22Rv1 (cell line): ENCODE measurements around the gene PSMB11.

Source experiments
- H3K27ac ChIP-seq: fragments of 450-650 bp; 2 replicates; pipeline ENCODE4 v1.5.1; 2017
- ZFX ChIP-seq: fragments of 450-650 bp; IDR thresholded peaks from 2 replicates; pipeline ENCODE4 v1.6.1; 2017; ENCODE audit warnings: antibody characterized with exemption, borderline replicate concordance
- TF ChIP-seq, protein P1 (sequence below): fragments of 450-650 bp; IDR thresholded peaks from 2 replicates; pipeline ENCODE4 v1.5.1; 2017; ENCODE audit warnings: mild to moderate bottlenecking

Gene PSMB11

DNA sequence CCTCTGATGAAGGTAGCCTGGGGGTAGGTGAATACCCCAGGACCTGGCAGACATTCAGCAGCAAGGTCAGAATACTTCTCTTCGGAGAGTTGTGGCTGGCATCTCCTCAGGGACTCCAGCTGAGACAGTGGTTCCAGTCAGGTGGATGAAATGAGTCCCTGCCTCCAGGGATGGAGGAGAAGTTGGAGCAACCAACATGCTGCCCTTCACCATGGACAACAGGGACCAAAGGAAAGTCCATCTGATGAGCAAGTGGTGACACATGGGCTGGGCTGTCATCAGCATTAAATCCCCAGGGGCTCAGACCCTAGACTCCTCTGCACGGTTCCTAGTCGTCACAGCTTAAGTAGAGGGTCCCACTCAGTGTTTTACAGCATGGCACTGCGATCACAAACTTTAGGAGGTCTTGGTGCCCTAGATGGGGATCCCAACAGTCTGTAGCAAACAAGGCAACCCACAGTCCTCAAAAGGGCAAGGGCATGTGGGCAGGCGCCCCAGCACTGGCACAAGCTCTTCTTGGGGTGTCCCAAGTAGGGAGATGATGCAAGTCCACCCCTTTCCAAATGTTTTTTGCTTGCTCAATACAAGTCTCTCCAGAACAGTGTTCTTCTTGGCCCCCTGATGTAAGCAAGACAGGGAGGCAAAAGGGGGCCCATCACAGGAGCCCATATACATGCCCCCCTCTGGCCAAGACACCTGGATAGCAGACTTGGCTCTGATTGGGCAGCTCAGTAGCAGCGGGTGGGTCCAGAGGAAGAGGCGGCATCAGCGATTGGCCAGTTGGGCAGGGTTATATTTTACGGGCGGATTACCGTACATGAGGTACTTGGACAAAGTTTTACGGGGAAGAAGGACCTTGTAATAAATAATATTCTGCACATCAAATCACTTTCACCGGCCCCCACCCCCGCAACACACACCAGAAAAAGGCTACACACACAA lies 26.1 kb downstream of the PSMB11 start:
- no peak for TF ChIP-seq ZFX
- TF ChIP-seq, protein P1, sequence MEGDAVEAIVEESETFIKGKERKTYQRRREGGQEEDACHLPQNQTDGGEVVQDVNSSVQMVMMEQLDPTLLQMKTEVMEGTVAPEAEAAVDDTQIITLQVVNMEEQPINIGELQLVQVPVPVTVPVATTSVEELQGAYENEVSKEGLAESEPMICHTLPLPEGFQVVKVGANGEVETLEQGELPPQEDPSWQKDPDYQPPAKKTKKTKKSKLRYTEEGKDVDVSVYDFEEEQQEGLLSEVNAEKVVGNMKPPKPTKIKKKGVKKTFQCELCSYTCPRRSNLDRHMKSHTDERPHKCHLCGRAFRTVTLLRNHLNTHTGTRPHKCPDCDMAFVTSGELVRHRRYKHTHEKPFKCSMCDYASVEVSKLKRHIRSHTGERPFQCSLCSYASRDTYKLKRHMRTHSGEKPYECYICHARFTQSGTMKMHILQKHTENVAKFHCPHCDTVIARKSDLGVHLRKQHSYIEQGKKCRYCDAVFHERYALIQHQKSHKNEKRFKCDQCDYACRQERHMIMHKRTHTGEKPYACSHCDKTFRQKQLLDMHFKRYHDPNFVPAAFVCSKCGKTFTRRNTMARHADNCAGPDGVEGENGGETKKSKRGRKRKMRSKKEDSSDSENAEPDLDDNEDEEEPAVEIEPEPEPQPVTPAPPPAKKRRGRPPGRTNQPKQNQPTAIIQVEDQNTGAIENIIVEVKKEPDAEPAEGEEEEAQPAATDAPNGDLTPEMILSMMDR, result no peak
- H3K27ac ChIP-seq, result peak overlapping the region; percentile 93

DNA sequence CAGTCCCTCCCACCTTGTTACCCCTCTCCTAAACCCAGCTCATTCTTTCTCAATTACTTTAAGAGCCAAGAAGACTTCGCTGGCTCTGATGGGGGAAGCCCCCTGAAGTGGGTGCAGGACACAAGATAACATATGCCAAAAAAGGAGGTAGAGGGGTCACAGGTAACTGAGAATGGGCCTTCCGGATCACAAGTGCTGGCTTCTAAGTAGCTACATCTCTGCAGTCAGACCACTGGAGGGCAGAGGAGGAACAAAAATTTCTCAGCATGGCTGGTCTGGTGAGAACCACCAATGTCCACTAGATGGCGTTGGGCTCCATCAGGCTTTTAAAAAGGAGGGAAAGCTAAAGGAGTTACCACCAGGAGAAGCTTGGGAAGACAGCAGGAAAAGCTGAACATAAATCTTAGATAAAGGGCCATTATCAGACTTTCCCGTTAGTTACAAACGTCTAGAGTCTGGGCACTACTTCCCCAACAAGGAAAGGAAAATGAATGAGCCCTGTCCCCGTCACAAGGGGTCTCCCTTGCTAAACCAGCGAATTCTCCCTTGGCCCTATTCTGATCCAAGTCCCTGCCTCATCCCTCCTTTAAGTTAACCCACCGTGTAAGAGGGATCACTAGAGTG lies 26.9 kb downstream of the PSMB11 start:
- peak overlapping the region; percentile 93 for H3K27ac ChIP-seq
- TF ChIP-seq ZFX, result no peak
- TF ChIP-seq, protein P1, result peak; percentile 99

GRCh38 chr14:23069413-23069806 lies 27.4 kb downstream of the PSMB11 start:
- TF ChIP-seq, protein P1, result no peak
- TF ChIP-seq ZFX, result no peak
- H3K27ac ChIP-seq, result peak overlapping the region; percentile 93

DNA sequence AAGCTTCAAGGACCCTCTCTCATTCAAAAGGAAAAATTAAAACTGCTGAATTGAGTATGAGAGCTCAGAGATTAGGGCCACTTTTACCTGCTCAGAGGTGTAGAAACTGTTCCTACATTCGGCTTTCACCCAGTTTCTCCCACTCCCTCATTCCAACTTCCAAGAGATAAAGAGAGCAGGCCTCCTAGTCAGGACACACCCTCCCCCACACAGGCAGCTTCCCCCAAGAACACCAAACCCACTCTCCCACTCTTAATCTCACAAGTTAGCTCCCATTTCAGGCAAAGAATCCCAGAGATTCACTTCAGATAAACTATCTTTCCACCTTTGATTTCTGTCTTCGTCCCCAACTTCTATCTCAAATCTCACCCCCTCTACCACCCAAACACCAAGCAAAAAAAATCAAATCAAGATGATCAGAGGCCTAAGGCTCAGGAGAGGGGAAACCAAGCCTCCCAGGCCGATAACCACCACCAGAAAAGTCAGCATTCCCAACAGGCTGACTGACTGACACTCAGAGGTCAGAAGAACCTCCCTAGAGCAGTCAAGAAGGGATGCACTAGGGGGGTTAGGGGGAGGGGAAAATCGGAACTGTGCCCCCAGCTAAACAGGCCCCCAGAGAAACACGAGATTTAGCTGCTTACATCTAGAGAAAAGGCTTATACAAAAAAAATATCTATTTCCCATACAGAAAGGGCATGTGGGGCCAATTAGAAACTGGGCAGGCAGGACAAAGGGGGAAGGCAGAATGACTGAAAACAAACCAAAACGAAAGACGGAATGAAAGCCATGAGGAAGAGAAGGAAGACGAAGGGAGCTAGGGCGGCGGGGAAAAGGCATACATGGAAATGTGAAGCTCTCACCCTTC lies 28.5 kb downstream of the PSMB11 start:
- H3K27ac ChIP-seq, result peak overlapping the region; percentile 93
- TF ChIP-seq, protein P1, result no peak
- no peak for TF ChIP-seq ZFX

DNA sequence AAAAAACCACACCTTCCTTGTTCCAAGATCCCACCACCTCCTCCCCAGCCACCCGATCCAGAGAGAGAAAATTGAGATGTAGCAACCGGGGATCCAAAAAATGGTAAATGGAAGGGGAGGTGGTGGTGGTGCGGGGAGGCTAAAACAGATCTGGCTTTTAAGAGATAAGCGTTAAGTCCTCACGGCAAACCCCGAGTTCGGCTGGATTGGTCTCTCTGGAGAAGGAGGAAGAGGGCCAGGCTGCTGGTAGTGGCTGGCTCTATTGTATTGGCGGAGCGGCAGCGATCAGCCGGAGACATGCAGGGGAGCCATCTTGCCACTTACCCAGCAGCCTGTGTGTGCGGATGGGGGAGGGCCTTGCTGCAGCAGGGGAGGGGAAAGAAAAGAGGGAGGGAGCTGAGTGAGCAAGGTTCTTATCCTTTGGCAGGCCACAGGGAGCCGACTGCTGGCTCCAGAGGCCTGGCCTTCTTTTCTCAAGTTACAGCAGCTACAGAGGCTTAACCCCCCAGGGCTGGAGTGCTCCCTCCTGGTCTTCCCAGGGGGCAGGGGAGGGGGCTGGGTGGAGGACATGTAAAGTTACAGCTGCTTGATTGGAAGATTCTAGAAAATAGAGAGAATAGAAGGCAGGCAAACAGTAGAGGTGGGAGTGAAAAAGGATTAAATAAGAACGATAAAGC lies 29.4 kb downstream of the PSMB11 start:
- TF ChIP-seq, protein P1, result no peak
- no peak for TF ChIP-seq ZFX

DNA sequence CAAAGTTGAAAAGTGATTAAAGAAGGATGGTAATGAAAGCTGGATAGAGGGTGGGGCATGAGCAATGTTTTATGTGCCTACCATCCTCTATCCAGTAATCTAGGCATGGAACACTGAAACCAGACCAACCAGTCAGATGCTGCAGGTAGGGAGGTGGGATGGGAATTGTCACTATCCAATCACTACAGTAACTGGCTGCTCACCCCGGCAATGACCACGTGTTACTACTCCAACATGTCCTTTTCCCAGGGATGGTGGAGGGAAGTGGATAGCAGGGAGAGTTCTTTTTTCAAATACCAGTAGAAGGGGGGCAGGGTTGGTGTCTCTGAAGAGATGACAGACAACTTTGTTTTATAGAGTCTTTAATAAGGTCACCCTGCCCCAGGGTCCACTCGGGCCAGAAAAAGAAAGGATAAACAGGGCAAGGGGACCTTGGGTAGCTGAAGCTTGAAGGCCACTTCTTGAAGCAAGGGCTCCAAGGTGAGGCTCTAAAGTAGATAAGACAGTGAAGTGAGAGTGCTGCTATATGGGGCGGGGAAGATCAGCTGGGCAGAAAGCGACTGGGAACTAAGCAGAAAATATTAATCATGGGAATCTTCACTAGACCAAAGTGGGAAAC lies 30.0 kb downstream of the PSMB11 start:
- TF ChIP-seq, protein P1, result no peak
- no peak for TF ChIP-seq ZFX

More for the DNA sequence above, 29.4 kb downstream of the PSMB11 start:
- peak overlapping the region; percentile 93 for H3K27ac ChIP-seq

More for the DNA sequence above, 30.0 kb downstream of the PSMB11 start:
- H3K27ac ChIP-seq, result peak overlapping the region; percentile 93
